Prostate gland (tissue), 2 donors: Measurements from ENCODE around the gene LENG8. TPM values are rescaled to one million over a fixed set of nuclear protein-coding genes. Genes with fewer than 3 reads are reported as not detected.

Source experiments
- DNase-seq: peaks from one replicate; pipeline ENCODE4 v3.0.0-alpha.2; 2019; ENCODE audit warnings: low spot score
- H3K27ac ChIP-seq, 2 donors: fragments of 200-600 bp; sonication (generic); 2 replicates each; pipeline ENCODE4 v1.5.1; 2017 to 2019
- H3K27me3 ChIP-seq: fragments of 200-600 bp; sonication (generic); replicated peaks from 2 replicates; pipeline ENCODE4 v1.5.1; 2019; ENCODE audit not compliant: insufficient read depth
- H3K36me3 ChIP-seq, 2 donors: fragments of 200-600 bp; sonication (generic); 1 replicate in 1 of 2; 2 replicates in 1 of 2; pipeline versions ENCODE4 v1.5.1 to v1.8.1; 2017 to 2019
- H3K4me1 ChIP-seq: fragments of 200-600 bp; sonication (generic); replicated peaks from 2 replicates; pipeline ENCODE4 v1.5.1; 2019
- H3K4me3 ChIP-seq, 2 donors: fragments of 200-600 bp; sonication (generic); 2 replicates each; pipeline ENCODE4 v1.5.1; 2017 to 2019
- H3K9me3 ChIP-seq: fragments of 200-600 bp; sonication (generic); 2 replicates; pipeline ENCODE4 v1.5.1; 2017
- POLR2A ChIP-seq: fragments of 450-650 bp; IDR thresholded peaks from one replicate; pipeline ENCODE4 v1.6.1; 2016; ENCODE audit warnings: antibody characterized with exemption, mild to moderate bottlenecking
- POLR2AphosphoS5 ChIP-seq: sonication (generic); formaldehyde crosslinking; IDR thresholded peaks from one replicate; pipeline ENCODE4 v1.6.1; 2017; ENCODE audit warnings: antibody characterized with exemption
- WGBS: methylation state at CpG from one replicate; pipeline ENCODE4 v1.1.5; 2018; 5-methylcytosine and 5-hydroxymethylcytosine counted together
- intact Hi-C: fragments of 100-400 bp; cut with DNase I; formaldehyde crosslinking; loops from one replicate; pipeline ENCODE4 v1.14.2; 2022
- total RNA-seq, 2 donors: library from RNA; depleted of rRNA; stranded (reverse); fragments of >200 nt; gene quantifications; one replicate each; pipeline ENCODE4 v1.1.0, GENCODE V29; 2016
- TF ChIP-seq, protein P1 (sequence below), 4 experiments: fragments of 200-600 bp in 2 of 4; fragments of 450-650 bp in 2 of 4; sonication (generic) in 2 of 4; IDR thresholded peaks; 1 replicate in 3 of 4; 2 replicates in 1 of 4; pipeline ENCODE4 v1.5.1; 2016 to 2019; ENCODE audit warnings: antibody characterized with exemption in 4 of 4, mild to moderate bottlenecking in 2 of 4, moderate library complexity in 2 of 4

The LENG8 gene
- total RNA-seq, 2 donors from 2014 or later: 111 to 292 TPM

DNA sequence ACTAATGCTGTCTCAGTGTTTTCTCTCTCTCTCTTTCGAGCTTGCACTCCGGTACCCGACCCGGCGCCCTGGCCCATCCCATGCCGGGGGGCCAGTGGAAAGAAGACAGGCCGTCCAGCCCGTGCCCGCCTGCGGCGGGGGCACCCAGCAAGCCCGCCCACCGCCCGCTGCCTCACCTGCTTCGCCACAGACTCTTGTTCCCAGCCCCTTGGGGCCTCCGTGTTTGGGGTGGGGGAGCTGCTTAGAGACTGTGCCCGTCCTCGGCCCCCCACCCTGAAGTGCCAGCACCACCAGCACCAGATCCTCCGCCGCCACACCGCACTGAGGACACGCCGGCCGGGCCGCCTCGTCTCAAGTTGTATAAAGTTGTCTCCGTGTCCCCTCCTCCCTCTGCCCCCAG is 12.2 kb downstream of the LENG8 start:
- intact Hi-C loops: no loop called here
- DNase-seq: no peak
- H3K4me3 ChIP-seq: no peak overlapping the region

DNA sequence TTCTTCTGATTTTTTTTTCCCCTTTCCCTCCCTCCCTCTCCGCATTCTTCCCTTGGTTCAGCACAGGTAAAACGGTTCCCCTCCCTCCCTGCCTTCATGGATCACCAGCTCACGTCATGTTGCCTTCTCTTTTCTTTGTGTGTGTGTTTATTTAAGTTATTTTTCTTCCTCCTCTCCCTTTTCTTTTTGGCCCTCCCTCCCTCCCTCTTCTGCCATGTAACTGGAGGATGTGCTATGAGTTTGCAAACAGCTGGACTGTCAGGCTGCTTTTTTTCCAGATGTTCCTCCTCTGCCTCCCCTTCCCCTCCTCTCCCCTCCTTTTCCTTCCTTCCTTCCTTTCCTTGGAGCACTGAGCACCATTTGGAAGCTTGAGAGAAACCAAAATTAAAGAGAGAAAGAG is 12.6 kb downstream of the LENG8 start:
- H3K4me1 ChIP-seq: peaks cover 6% of the 10 kb centered on the region
- no peak for DNase-seq
- intact Hi-C loops: no loop called here
- no peaks in the 10 kb centered on the region for H3K9me3 ChIP-seq
- TF ChIP-seq POLR2AphosphoS5 (no peak), POLR2A (no peak)
- TF ChIP-seq, protein P1, sequence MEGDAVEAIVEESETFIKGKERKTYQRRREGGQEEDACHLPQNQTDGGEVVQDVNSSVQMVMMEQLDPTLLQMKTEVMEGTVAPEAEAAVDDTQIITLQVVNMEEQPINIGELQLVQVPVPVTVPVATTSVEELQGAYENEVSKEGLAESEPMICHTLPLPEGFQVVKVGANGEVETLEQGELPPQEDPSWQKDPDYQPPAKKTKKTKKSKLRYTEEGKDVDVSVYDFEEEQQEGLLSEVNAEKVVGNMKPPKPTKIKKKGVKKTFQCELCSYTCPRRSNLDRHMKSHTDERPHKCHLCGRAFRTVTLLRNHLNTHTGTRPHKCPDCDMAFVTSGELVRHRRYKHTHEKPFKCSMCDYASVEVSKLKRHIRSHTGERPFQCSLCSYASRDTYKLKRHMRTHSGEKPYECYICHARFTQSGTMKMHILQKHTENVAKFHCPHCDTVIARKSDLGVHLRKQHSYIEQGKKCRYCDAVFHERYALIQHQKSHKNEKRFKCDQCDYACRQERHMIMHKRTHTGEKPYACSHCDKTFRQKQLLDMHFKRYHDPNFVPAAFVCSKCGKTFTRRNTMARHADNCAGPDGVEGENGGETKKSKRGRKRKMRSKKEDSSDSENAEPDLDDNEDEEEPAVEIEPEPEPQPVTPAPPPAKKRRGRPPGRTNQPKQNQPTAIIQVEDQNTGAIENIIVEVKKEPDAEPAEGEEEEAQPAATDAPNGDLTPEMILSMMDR (IDR thresholded peaks at IDR 0.05): no peak
- WGBS: 30% methylated on average over 3 of the region's 3 CpGs
- H3K27me3 ChIP-seq: no peaks in the 10 kb centered on the region
- H3K27ac ChIP-seq: peak overlapping the region; percentile 97 to 98
- H3K36me3 ChIP-seq: peaks cover 21 to 24% of the 10 kb centered on the region in 2 donors
- H3K4me3 ChIP-seq: peak overlapping the region in 1 of 2 donors; percentile 83

More for the DNA sequence above, 12.2 kb downstream of the LENG8 start:
- Histone ChIP-seq H3K27ac (peak overlapping the region; percentile 97 to 98), H3K27me3 (no peaks in the 10 kb centered on the region), H3K9me3 (no peaks in the 10 kb centered on the region), H3K4me1 (peaks cover 6% of the 10 kb centered on the region), H3K36me3 (peaks cover 25 to 28% of the 10 kb centered on the region in 2 donors)
- WGBS: 69% methylated on average over 27 of the region's 27 CpGs
- TF ChIP-seq, protein P1 (IDR thresholded peaks at IDR 0.05): no peak
- no peak for TF ChIP-seq POLR2AphosphoS5
- no peak for TF ChIP-seq POLR2A

DNA sequence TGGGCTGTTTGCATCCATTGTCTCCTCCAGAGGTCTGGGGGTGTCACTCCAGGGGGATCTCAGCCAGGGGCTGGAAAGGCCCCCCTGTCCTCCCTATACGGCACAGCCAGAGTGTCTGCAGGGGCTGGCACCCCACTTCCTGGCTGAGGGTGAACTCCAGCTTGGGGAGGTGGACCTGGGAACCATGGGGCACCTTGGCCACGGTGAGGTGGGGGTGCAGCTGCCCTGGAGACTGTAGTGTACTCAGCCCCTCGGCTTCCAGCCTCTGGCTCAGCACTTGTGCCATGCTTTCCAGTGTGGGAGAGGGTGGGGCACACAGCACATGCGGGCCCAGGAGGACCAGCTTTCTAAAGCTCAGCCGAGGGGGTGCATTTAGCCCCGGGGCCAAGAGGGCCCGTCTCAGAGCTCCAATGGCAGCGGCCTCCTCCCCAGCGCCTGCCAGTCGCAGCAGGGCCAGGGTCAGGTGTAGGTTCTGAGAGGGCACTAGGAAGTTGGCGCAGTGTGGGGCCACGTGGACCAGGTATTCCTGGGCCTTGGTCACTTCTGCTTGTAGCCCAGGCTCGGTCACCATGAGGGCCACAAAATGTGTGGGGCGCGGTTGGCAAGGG is 13.2 kb downstream of the LENG8 start:
- H3K9me3 ChIP-seq: no peaks in the 10 kb centered on the region
- 76% methylated on average over 13 of the region's 15 CpGs for WGBS
- no peak for DNase-seq
- no peaks in the 10 kb centered on the region for H3K27me3 ChIP-seq
- H3K36me3 ChIP-seq: peaks cover 16 to 18% of the 10 kb centered on the region in 2 donors
- H3K4me1 ChIP-seq: peaks cover 6% of the 10 kb centered on the region
- peak overlapping the region; percentile 50 to 83 for H3K4me3 ChIP-seq
- intact Hi-C loops: no loop called here
- H3K27ac ChIP-seq: peak overlapping the region; percentile 97 to 98
- TF ChIP-seq, protein P1 (IDR thresholded peaks at IDR 0.05): no peak
- TF ChIP-seq POLR2AphosphoS5: no peak
- no peak for TF ChIP-seq POLR2A

DNA sequence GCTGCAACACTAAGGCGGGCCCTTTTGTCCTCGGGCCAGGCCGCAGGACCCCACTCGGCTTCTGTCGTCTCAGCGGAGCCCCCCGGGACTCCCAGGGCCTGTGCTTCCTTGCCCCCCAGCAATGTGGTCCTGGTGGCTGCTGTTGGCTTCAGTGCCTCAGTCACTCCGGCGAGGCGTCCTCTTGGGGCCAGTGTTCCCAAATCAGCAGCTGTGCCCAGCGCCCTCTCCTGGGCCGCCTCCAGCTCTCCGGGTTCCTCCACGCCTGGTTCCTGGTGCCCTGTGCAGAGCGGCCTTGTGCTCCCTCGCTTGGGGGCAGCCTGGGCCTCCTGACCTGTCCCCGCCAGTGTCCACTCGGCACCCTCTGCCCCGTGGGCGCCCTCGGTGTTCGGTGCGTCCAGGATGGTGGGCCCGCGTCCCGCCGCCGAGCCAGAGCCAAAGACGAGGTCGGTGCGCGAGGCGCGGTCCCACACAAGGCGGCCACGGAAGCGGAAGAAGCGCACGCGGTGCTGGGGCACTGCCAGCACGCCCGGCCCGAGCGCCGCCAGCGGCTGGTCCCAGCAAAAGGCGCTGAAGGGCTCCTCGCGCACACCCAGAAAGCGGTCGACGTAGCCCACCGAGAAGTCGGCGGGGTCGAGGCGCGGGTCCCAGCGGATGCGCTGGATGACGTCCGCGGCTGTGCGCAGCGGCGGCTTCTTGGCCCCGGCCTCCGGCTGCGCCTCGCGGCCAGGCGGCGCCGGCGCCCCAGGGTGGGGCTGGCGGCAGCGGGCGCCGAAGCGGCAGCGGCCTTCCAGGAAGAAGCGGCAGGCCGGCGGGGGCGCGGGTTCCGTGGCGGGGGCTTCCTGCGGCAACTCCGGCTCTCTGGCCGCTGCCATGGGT is 13.9 kb downstream of the LENG8 start:
- intact Hi-C loops: no loop called here
- Histone ChIP-seq H3K36me3 (peaks cover 11 to 12% of the 10 kb centered on the region in 2 donors), H3K9me3 (no peaks in the 10 kb centered on the region), H3K27ac (peak overlapping the region; percentile 97 to 98), H3K4me3 (peak overlapping the region; percentile 50 to 83), H3K27me3 (no peaks in the 10 kb centered on the region), H3K4me1 (peaks cover 6% of the 10 kb centered on the region)
- TF ChIP-seq POLR2A (peak; percentile 16), POLR2AphosphoS5 (peak; percentile 47)
- TF ChIP-seq, protein P1 (IDR thresholded peaks at IDR 0.05): peak in 2 of 4 experiments; percentile 15 to 27
- WGBS: 9% methylated on average over 38 of the region's 91 CpGs
- DNase-seq: peak; percentile 55
